Body of pancreas (tissue), 4 donors: ENCODE results near the gene ABCD3.

Experiments
- POLR2A ChIP-seq, 3 donors: fragments of 450-650 bp; IDR thresholded peaks; one replicate each; pipeline ENCODE4 v1.6.1; 2016; ENCODE audit warnings: antibody characterized with exemption in 3 of 3, mild to moderate bottlenecking in 2 of 3
- TF ChIP-seq, protein P1 (sequence below), 7 experiments: fragments of 450-650 bp in 4 of 7; fragments of 200-600 bp in 3 of 7; sonication (generic) in 3 of 7; IDR thresholded peaks; one replicate each; pipeline ENCODE4 v1.5.1; 2016 to 2019; ENCODE audit warnings: antibody characterized with exemption in 7 of 7

DNA sequence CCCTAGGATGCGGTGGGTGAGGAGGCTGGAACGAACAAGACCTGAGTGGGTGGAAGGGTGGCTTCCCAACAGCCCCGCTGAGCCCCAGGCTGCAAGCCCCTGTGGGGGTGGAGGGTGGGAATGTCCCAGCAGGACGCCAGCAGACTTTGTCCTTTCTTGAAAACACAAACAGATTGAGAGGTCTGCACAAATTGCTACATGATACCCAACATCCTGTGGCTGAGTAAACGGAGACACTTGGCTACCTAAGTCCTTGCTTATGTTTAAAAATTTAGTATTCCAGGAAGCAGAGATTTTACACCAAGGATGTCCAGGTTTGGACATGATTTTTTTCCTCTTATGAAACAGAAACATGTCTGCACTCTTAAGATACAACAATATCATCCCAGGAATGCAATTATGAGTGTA, 135.1 kb downstream of the ABCD3 start:
- no peak for TF ChIP-seq POLR2A (IDR thresholded peaks at IDR 0.05)
- TF ChIP-seq, protein P1, sequence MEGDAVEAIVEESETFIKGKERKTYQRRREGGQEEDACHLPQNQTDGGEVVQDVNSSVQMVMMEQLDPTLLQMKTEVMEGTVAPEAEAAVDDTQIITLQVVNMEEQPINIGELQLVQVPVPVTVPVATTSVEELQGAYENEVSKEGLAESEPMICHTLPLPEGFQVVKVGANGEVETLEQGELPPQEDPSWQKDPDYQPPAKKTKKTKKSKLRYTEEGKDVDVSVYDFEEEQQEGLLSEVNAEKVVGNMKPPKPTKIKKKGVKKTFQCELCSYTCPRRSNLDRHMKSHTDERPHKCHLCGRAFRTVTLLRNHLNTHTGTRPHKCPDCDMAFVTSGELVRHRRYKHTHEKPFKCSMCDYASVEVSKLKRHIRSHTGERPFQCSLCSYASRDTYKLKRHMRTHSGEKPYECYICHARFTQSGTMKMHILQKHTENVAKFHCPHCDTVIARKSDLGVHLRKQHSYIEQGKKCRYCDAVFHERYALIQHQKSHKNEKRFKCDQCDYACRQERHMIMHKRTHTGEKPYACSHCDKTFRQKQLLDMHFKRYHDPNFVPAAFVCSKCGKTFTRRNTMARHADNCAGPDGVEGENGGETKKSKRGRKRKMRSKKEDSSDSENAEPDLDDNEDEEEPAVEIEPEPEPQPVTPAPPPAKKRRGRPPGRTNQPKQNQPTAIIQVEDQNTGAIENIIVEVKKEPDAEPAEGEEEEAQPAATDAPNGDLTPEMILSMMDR (IDR thresholded peaks at IDR 0.05), result no peak
